ENCODE data around the gene AIMP2. TPM values are rescaled to one million over a fixed set of nuclear protein-coding genes. Genes with fewer than 3 reads are reported as not detected.
A peak's percentile ranks its signal among the peaks of the same experiment; 100 is the strongest.
"Not testable (repeated sequence)": the region's sequence is repeated elsewhere in the genome, so short reads cannot be mapped to it uniquely, and the experiment has no call there.

The AIMP2 gene
- total and polyA plus RNA-seq, 2 of the 4 experiments (the other 2 are of a cell fraction), result 57.5 to 58.6 TPM

DNA sequence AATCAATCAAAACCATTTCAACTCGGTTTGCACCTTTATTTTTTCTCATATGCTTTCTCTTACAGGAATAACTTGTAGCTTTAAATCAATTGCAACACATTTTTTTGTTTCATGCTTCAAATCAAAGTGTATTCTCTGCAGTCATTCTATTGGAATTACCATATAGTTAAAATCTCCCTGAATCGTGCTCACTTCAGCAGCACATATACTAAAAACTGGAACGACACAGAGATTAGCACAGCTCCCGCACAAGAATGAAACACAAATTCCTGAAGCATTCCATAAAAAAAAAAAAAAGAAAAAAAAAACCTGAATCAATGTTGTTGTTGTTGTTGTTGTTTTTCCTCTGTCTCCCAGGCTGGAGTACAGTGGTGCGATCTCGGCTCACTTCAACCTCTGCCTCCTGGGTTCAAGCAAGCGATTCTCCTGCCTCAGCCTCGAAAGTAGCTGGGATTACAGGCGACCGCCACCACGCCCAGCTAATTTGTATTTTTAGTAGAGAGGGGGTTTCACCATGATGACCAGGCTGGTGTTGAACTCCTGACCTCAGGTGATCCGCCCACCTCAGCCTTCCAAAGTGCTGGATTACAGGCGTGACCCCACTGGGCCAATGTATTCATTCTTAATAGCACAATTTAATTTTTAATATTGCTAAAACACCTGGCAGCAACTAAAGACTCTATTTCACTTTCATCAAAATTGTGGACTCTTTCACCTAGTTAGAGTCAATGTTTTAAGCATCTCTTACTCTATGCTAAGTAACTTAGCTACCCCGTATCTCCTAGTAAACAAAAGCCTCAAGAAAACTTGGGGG, 48.5 kb downstream of the AIMP2 start:
- peaks cover 5% of the 10 kb centered on the region for H3K4me1 ChIP-seq (ENCODE audit: control insufficient read depth, insufficient read depth, low read length)
- H3K9me3 ChIP-seq (ENCODE audit: control insufficient read depth, insufficient read depth, low read length), result no peaks in the 10 kb centered on the region
- H3K23ac ChIP-seq (ENCODE audit: low read depth, low read length), result no peak overlapping the region
- ChIA-PET CTCF (no interaction called here), POLR2A (ENCODE audit: unreplicated experiment) (no interaction called here)
- no peaks in the 10 kb centered on the region for H3K27me3 ChIP-seq (ENCODE audit: control insufficient read depth, insufficient read depth, low read length)
- H2BK15ac ChIP-seq (ENCODE audit: low read depth, low read length), result no peak overlapping the region
- no peak overlapping the region for H4K8ac ChIP-seq (ENCODE audit: low read depth in 2 of 2, low read length in 2 of 2)
- H2AK5ac ChIP-seq (ENCODE audit: low read depth, low read length), result no peak overlapping the region
- H2AFZ ChIP-seq (replicated peaks; ENCODE audit: low read length, poor library complexity), result no peak overlapping the region
- peaks cover 19% of the 10 kb centered on the region; the same call in 1 of the 2 replicates for H4K20me1 ChIP-seq (ENCODE audit: insufficient read depth, low read length)
- no peak overlapping the region for H3K4ac ChIP-seq (ENCODE audit: low read depth, low read length)
- peak overlapping the region; percentile 26; the same call in 1 of the 2 replicates for H3K27ac ChIP-seq (ENCODE audit: insufficient read depth, low read length)
- no peak overlapping the region for H4K5ac ChIP-seq (ENCODE audit: low read depth, low read length)
- H2BK20ac ChIP-seq (ENCODE audit: low read depth, low read length), result no peak overlapping the region
- no peak overlapping the region for H3K9ac ChIP-seq (ENCODE audit: low read depth, low read length)
- H3K4me3 ChIP-seq (ENCODE audit: insufficient read depth, low read depth, low read length), result peak overlapping the region; percentile 20; the same call in 1 of the 2 replicates
- no TSS peak for BruUV-seq (replicated peaks)
- no peak overlapping the region for H3K18ac ChIP-seq (ENCODE audit: low read depth, low read length)
- H3K4me2 ChIP-seq (ENCODE audit: low read depth, low read length), result peak overlapping the region; percentile 62
- no peak overlapping the region for H2AK9ac ChIP-seq (replicated peaks; ENCODE audit: low read depth, low read length, poor library complexity)
- TF ChIP-seq, protein P1, sequence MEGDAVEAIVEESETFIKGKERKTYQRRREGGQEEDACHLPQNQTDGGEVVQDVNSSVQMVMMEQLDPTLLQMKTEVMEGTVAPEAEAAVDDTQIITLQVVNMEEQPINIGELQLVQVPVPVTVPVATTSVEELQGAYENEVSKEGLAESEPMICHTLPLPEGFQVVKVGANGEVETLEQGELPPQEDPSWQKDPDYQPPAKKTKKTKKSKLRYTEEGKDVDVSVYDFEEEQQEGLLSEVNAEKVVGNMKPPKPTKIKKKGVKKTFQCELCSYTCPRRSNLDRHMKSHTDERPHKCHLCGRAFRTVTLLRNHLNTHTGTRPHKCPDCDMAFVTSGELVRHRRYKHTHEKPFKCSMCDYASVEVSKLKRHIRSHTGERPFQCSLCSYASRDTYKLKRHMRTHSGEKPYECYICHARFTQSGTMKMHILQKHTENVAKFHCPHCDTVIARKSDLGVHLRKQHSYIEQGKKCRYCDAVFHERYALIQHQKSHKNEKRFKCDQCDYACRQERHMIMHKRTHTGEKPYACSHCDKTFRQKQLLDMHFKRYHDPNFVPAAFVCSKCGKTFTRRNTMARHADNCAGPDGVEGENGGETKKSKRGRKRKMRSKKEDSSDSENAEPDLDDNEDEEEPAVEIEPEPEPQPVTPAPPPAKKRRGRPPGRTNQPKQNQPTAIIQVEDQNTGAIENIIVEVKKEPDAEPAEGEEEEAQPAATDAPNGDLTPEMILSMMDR (conservative IDR thresholded peaks at IDR 0.05; ENCODE audit: low read depth, low read length), result no peak
- TF ChIP-seq FOS (IDR thresholded peaks at IDR 0.05; ENCODE audit: low read depth, low read length) (no peak), NFE2L2 (IDR thresholded peaks at IDR 0.05; ENCODE audit: low read depth, low read length) (no peak), SMC3 (IDR thresholded peaks at IDR 0.05; ENCODE audit: low read depth, low read length) (no peak), MAFK (IDR thresholded peaks at IDR 0.05; ENCODE audit: low read depth, low read length) (no peak), POLR2A (IDR thresholded peaks at IDR 0.05; ENCODE audit: low read depth, low read length) (no peak)
- intact Hi-C loops (cut with micrococcal nuclease) (no loop called here), in situ Hi-C loops (cut with MboI; ENCODE audit: low sequenced_read_pairs) (no loop called here), dilution Hi-C loops (cut with HindIII; ENCODE audit: low sequenced_read_pairs, unreplicated experiment) (no loop called here)
- no peak overlapping the region for H2BK5ac ChIP-seq (ENCODE audit: low read depth, low read length, poor library complexity, severe bottlenecking)
- peaks cover 9% of the 10 kb centered on the region for H3K36me3 ChIP-seq (ENCODE audit: control insufficient read depth, insufficient read depth, low read length)
- H3K56ac ChIP-seq (ENCODE audit: extremely low read depth, insufficient read depth, low read length), result no peak overlapping the region; the same call in 1 of the 2 replicates
- ATAC-seq (ENCODE audit: low read depth) (no peak), DNase-seq (no peak)
- H3K14ac ChIP-seq (replicated peaks; ENCODE audit: low read depth, low read length), result no peak overlapping the region; the same call in 1 of the 2 replicates
- H2BK120ac ChIP-seq (ENCODE audit: low read depth, low read length), result no peak overlapping the region
- H3K9me1 ChIP-seq (ENCODE audit: insufficient read depth, low read length), result peaks cover 3% of the 10 kb centered on the region; the same call in 1 of the 2 replicates
- H3K79me1 ChIP-seq (ENCODE audit: low read depth in 1 of 2, low read length in 2 of 2), result peaks cover 6 to 44% of the 10 kb centered on the region in 2 experiments
- no peak overlapping the region for H4K91ac ChIP-seq (ENCODE audit: insufficient read depth, low read depth, low read length)
- WGBS, 2 experiments (ENCODE audit: extremely low coverage in 2 of 2, insufficient read length in 1 of 2), result no CpG with 5 or more reads among the region's 14 CpGs

DNA sequence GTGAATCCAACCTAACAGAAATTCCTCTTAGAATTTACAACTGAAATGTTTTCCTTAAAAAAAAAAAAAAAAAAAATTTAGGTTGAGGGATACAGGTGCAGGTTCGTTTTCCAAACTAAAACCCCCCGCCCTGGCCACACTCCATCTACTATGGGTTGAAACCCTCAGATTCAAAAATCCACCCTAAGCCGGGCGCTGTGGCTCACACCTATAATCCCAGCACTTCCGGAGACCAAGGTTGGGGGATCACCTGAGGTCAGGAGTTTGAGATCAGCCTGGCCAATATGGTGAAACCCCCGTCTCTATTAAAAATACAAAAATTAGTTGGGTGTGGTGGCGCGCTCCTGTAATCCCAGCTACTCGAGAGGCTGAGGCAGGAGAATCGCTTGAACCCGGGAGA, 50.9 kb downstream of the AIMP2 start:
- H2AK5ac ChIP-seq (ENCODE audit: low read depth, low read length); H3K27me3 ChIP-seq (ENCODE audit: control insufficient read depth, insufficient read depth, low read length); intact Hi-C loops (cut with micrococcal nuclease); H3K23ac ChIP-seq (ENCODE audit: low read depth, low read length); H3K4me3 ChIP-seq (ENCODE audit: insufficient read depth, low read depth, low read length); POLR2A ChIA-PET (ENCODE audit: unreplicated experiment); H3K36me3 ChIP-seq (ENCODE audit: control insufficient read depth, insufficient read depth, low read length); H3K9me3 ChIP-seq (ENCODE audit: control insufficient read depth, insufficient read depth, low read length); H2BK120ac ChIP-seq (ENCODE audit: low read depth, low read length); CTCF ChIA-PET; H3K14ac ChIP-seq (replicated peaks; ENCODE audit: low read depth, low read length); H3K4me2 ChIP-seq (ENCODE audit: low read depth, low read length); H2BK5ac ChIP-seq (ENCODE audit: low read depth, low read length, poor library complexity, severe bottlenecking); H4K5ac ChIP-seq (ENCODE audit: low read depth, low read length); BruUV-seq (replicated peaks); in situ Hi-C loops (cut with MboI; ENCODE audit: low sequenced_read_pairs); H3K18ac ChIP-seq (ENCODE audit: low read depth, low read length); H4K8ac ChIP-seq (ENCODE audit: low read depth in 2 of 2, low read length in 2 of 2); H3K4ac ChIP-seq (ENCODE audit: low read depth, low read length); ATAC-seq (ENCODE audit: low read depth); H3K4me1 ChIP-seq (ENCODE audit: control insufficient read depth, insufficient read depth, low read length); H2AK9ac ChIP-seq (replicated peaks; ENCODE audit: low read depth, low read length, poor library complexity); H3K9me1 ChIP-seq (ENCODE audit: insufficient read depth, low read length); H2AFZ ChIP-seq (replicated peaks; ENCODE audit: low read length, poor library complexity); H2BK20ac ChIP-seq (ENCODE audit: low read depth, low read length); H2BK15ac ChIP-seq (ENCODE audit: low read depth, low read length); H4K91ac ChIP-seq (ENCODE audit: insufficient read depth, low read depth, low read length); H3K9ac ChIP-seq (ENCODE audit: low read depth, low read length); H3K27ac ChIP-seq (ENCODE audit: insufficient read depth, low read length); DNase-seq; H3K56ac ChIP-seq (ENCODE audit: extremely low read depth, insufficient read depth, low read length); dilution Hi-C loops (cut with HindIII; ENCODE audit: low sequenced_read_pairs, unreplicated experiment): not testable (repeated sequence)
- no CpG with 5 or more reads among the region's 11 CpGs for WGBS, 2 experiments (ENCODE audit: extremely low coverage in 2 of 2, insufficient read length in 1 of 2)
- Histone ChIP-seq H4K20me1 (ENCODE audit: insufficient read depth, low read length) (peaks cover 11% of the 10 kb centered on the region; the same call in 1 of the 2 replicates), H3K79me1 (ENCODE audit: low read depth in 1 of 2, low read length in 2 of 2) (peaks cover 2 to 33% of the 10 kb centered on the region in 2 experiments; a peak in 3 of 4 replicates)
